ENCODE results near the gene LCNL1.

Gene LCNL1

GRCh38 chr9:136952876-136953770, 29.7 kb upstream of the LCNL1 start:
- TF ChIP-seq, protein P1, sequence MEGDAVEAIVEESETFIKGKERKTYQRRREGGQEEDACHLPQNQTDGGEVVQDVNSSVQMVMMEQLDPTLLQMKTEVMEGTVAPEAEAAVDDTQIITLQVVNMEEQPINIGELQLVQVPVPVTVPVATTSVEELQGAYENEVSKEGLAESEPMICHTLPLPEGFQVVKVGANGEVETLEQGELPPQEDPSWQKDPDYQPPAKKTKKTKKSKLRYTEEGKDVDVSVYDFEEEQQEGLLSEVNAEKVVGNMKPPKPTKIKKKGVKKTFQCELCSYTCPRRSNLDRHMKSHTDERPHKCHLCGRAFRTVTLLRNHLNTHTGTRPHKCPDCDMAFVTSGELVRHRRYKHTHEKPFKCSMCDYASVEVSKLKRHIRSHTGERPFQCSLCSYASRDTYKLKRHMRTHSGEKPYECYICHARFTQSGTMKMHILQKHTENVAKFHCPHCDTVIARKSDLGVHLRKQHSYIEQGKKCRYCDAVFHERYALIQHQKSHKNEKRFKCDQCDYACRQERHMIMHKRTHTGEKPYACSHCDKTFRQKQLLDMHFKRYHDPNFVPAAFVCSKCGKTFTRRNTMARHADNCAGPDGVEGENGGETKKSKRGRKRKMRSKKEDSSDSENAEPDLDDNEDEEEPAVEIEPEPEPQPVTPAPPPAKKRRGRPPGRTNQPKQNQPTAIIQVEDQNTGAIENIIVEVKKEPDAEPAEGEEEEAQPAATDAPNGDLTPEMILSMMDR (IDR thresholded peaks at IDR 0.05; ENCODE audit: low read depth, low read length, missing control alignments), result no peak
- no peak for DNase-seq (ENCODE audit: low read depth)
- no peak overlapping the region for H3K4me3 ChIP-seq (ENCODE audit: low read depth, low read length)

DNA sequence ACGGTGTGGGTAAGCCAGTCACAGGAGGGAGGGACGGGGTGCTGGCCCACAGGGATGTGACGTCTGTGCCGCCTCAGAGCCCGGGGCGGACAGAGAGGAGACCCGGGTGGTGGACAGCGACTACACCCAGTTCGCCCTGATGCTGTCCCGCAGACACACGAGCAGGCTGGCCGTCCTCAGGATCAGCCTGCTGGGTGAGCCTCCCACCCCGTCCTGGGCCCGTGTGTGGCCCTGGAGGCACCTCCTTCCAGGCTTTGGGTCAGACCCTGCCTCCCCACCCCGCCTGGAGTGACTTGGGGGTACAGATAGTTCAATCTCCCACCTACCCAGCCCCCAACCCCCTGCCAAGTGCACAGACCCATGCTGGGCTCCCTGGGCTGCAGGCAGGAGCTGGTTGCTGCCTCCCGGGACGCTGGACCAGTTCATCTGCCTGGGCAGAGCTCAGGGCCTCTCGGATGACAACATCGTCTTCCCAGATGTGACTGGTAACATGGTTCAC, 29.0 kb upstream of the LCNL1 start:
- TF ChIP-seq, protein P1 (IDR thresholded peaks at IDR 0.05; ENCODE audit: low read depth, low read length, missing control alignments), result no peak
- no peak for DNase-seq (ENCODE audit: low read depth)
- no peak overlapping the region for H3K4me3 ChIP-seq (ENCODE audit: low read depth, low read length)

DNA sequence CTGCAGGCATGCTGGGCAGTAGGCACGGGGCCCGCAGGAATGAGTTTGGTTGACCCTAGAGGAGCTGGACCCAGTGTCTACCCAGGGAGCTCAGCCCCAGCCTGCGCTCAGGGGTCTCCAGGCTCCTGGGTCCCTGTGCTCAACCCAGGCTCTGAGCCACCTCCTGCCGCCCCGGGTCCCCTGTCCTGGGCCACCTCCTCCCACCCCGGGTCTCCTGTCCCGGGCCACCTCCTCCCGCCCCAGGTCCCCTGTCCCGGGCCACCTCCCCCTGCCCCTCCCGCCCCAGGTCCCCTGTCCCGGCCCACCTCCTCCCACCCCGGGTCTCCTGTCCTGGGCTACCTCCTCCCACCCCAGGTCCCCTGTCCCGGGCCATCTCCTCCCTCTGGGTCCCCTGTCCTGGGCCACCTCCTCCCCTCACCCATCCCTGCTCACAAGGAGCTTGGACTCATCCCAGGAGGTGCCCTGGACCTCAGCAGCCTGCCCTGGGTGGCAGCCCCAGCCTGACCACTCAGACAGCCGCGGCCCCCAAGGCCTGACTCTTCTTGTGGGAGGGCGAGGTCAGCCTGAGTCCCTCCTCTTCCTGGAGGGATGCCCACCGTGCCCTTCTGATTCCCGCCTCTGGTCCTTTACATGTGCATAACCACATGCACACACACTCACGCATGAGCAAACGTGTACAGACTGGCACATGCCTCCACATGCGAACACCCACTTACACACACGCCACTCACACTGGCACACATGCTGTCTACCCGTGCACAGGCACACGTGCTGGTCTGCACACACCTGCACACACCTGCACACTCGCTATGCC, 28.3 kb upstream of the LCNL1 start:
- no peak overlapping the region for H3K4me3 ChIP-seq (ENCODE audit: low read depth, low read length)
- TF ChIP-seq, protein P1 (IDR thresholded peaks at IDR 0.05; ENCODE audit: low read depth, low read length, missing control alignments), result no peak
- DNase-seq (ENCODE audit: low read depth), result no peak

- H3K4me3 ChIP-seq (ENCODE audit: low read depth, low read length), result no peak overlapping the region
- no peak for DNase-seq (ENCODE audit: low read depth)
- TF ChIP-seq, protein P1 (IDR thresholded peaks at IDR 0.05; ENCODE audit: low read depth, low read length, missing control alignments), result no peak
These were observed 27.4 kb upstream of the LCNL1 start for GRCh38 chr9:136955202-136955942.

DNA sequence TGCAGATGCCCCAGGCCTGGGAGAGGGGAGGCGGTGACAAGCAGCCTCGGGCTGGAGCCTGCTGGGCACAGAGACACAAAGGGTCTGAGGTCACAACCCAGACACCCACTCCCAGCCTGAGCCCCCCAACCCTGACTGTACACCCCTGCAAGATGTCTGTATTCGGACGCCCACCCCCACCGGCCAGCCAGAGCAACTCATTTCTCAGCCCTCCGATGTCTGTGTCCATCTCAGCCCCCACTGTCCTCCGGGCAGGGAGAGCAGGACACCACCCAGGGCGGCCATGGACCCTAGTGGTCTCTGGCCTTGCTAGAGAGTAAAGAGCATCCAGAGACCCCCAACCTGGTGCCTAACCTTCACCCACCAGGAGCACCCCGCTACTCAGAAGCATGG, 26.9 kb upstream of the LCNL1 start:
- no peak overlapping the region for H3K4me3 ChIP-seq (ENCODE audit: low read depth, low read length)
- no peak for DNase-seq (ENCODE audit: low read depth)
- TF ChIP-seq, protein P1 (IDR thresholded peaks at IDR 0.05; ENCODE audit: low read depth, low read length, missing control alignments), result no peak

- TF ChIP-seq, protein P1 (IDR thresholded peaks at IDR 0.05; ENCODE audit: low read depth, low read length, missing control alignments), result no peak
- H3K4me3 ChIP-seq (ENCODE audit: low read depth, low read length), result no peak overlapping the region
- DNase-seq (ENCODE audit: low read depth), result no peak
These were observed 26.2 kb upstream of the LCNL1 start for GRCh38 chr9:136956604-136957003.
